Measurements from ENCODE around the gene CHD3.

CHD3 gene

GRCh38 chr17:7864995-7865650, 23.5 kb upstream of the CHD3 start:
- H3K27ac Mint-ChIP-seq = no peak overlapping the region
- H3K36me3 Mint-ChIP-seq (ENCODE audit: low read depth) = no peaks in the 10 kb centered on the region
- intact Hi-C loops (cut with micrococcal nuclease) = loop anchor here (5.0 kb wide), 1 partner anchor 127 kb away; no protein-coding TSS in a partner anchor
- H3K4me1 Mint-ChIP-seq (ENCODE audit: low read depth) = peaks cover 29% of the 10 kb centered on the region
- no peaks in the 10 kb centered on the region for H3K27me3 Mint-ChIP-seq
- no peaks in the 10 kb centered on the region for H3K9me3 Mint-ChIP-seq
- no peak overlapping the region for H3K4me3 Mint-ChIP-seq

GRCh38 chr17:7867881-7868329, 20.7 kb upstream of the CHD3 start:
- peak overlapping the region; percentile 59 for H3K27ac Mint-ChIP-seq
- intact Hi-C loops (cut with micrococcal nuclease) = no loop called here
- H3K4me3 Mint-ChIP-seq = no peak overlapping the region
- H3K4me1 Mint-ChIP-seq (ENCODE audit: low read depth) = peaks cover 29% of the 10 kb centered on the region
- H3K27me3 Mint-ChIP-seq = no peaks in the 10 kb centered on the region
- H3K36me3 Mint-ChIP-seq (ENCODE audit: low read depth) = no peaks in the 10 kb centered on the region
- H3K9me3 Mint-ChIP-seq = no peaks in the 10 kb centered on the region

GRCh38 chr17:7873051-7873450, 15.5 kb upstream of the CHD3 start:
- peaks cover 50% of the 10 kb centered on the region for H3K4me1 Mint-ChIP-seq (ENCODE audit: low read depth)
- no peaks in the 10 kb centered on the region for H3K27me3 Mint-ChIP-seq
- H3K4me3 Mint-ChIP-seq = no peak overlapping the region
- no peaks in the 10 kb centered on the region for H3K9me3 Mint-ChIP-seq
- H3K27ac Mint-ChIP-seq = peak overlapping the region; percentile 4
- intact Hi-C loops (cut with micrococcal nuclease) = no loop called here
- no peaks in the 10 kb centered on the region for H3K36me3 Mint-ChIP-seq (ENCODE audit: low read depth)

- no peak overlapping the region for H3K27ac Mint-ChIP-seq
- intact Hi-C loops (cut with micrococcal nuclease) = no loop called here
- H3K9me3 Mint-ChIP-seq = no peaks in the 10 kb centered on the region
- no peaks in the 10 kb centered on the region for H3K36me3 Mint-ChIP-seq (ENCODE audit: low read depth)
- peaks cover 42% of the 10 kb centered on the region for H3K4me1 Mint-ChIP-seq (ENCODE audit: low read depth)
- H3K27me3 Mint-ChIP-seq = no peaks in the 10 kb centered on the region
- H3K4me3 Mint-ChIP-seq = no peak overlapping the region
Measured at GRCh38 chr17:7875804-7876370, 12.7 kb upstream of the CHD3 start.

GRCh38 chr17:7878234-7878633, 10.4 kb upstream of the CHD3 start:
- Mint-ChIP-seq H3K9me3 (no peaks in the 10 kb centered on the region), H3K4me1 (ENCODE audit: low read depth) (peaks cover 26% of the 10 kb centered on the region), H3K27ac (no peak overlapping the region), H3K36me3 (ENCODE audit: low read depth) (no peaks in the 10 kb centered on the region), H3K27me3 (no peaks in the 10 kb centered on the region), H3K4me3 (no peak overlapping the region)
- intact Hi-C loops (cut with micrococcal nuclease) = no loop called here

- Mint-ChIP-seq H3K9me3 (no peaks in the 10 kb centered on the region), H3K27ac (no peak overlapping the region), H3K27me3 (no peaks in the 10 kb centered on the region), H3K36me3 (ENCODE audit: low read depth) (no peaks in the 10 kb centered on the region), H3K4me3 (no peak overlapping the region), H3K4me1 (ENCODE audit: low read depth) (peaks cover 13% of the 10 kb centered on the region)
- intact Hi-C loops (cut with micrococcal nuclease) = no loop called here
Measured at GRCh38 chr17:7880076-7880868, 8.3 kb upstream of the CHD3 start.

- H3K9me3 Mint-ChIP-seq = no peaks in the 10 kb centered on the region
Measured at GRCh38 chr17:7881276-7882054, 7.1 kb upstream of the CHD3 start.

GRCh38 chr17:7882068-7882467, 6.5 kb upstream of the CHD3 start:
- Mint-ChIP-seq H3K27ac (no peak overlapping the region), H3K4me3 (no peak overlapping the region), H3K4me1 (ENCODE audit: low read depth) (no peaks in the 10 kb centered on the region), H3K27me3 (no peaks in the 10 kb centered on the region), H3K9me3 (no peaks in the 10 kb centered on the region), H3K36me3 (ENCODE audit: low read depth) (peaks cover 6% of the 10 kb centered on the region)
- intact Hi-C loops (cut with micrococcal nuclease) = no loop called here

More at GRCh38 chr17:7881276-7882054, 7.1 kb upstream of the CHD3 start:
- Mint-ChIP-seq H3K27me3 (no peaks in the 10 kb centered on the region), H3K27ac (no peak overlapping the region), H3K4me1 (ENCODE audit: low read depth) (peaks cover 3% of the 10 kb centered on the region), H3K36me3 (ENCODE audit: low read depth) (peaks cover 6% of the 10 kb centered on the region), H3K4me3 (no peak overlapping the region)
- intact Hi-C loops (cut with micrococcal nuclease) = no loop called here

GRCh38 chr17:7882629-7883028, 6.0 kb upstream of the CHD3 start:
- intact Hi-C loops (cut with micrococcal nuclease) = no loop called here
- Mint-ChIP-seq H3K36me3 (ENCODE audit: low read depth) (peaks cover 6% of the 10 kb centered on the region), H3K4me3 (no peak overlapping the region), H3K27ac (no peak overlapping the region), H3K4me1 (ENCODE audit: low read depth) (no peaks in the 10 kb centered on the region), H3K27me3 (no peaks in the 10 kb centered on the region), H3K9me3 (no peaks in the 10 kb centered on the region)

GRCh38 chr17:7883781-7884386, 4.7 kb upstream of the CHD3 start:
- H3K4me3 Mint-ChIP-seq = peak overlapping the region; percentile 39
- peak overlapping the region; percentile 60 for H3K27ac Mint-ChIP-seq
- H3K27me3 Mint-ChIP-seq = no peaks in the 10 kb centered on the region
- no peaks in the 10 kb centered on the region for H3K4me1 Mint-ChIP-seq (ENCODE audit: low read depth)
- intact Hi-C loops (cut with micrococcal nuclease) = no loop called here
- H3K36me3 Mint-ChIP-seq (ENCODE audit: low read depth) = peaks cover 6% of the 10 kb centered on the region
- H3K9me3 Mint-ChIP-seq = no peaks in the 10 kb centered on the region

GRCh38 chr17:7884581-7885366, 3.8 kb upstream of the CHD3 start:
- Mint-ChIP-seq H3K4me1 (ENCODE audit: low read depth) (no peaks in the 10 kb centered on the region), H3K27ac (peak overlapping the region; percentile 60), H3K4me3 (peak overlapping the region; percentile 75), H3K9me3 (no peaks in the 10 kb centered on the region), H3K36me3 (ENCODE audit: low read depth) (peaks cover 10% of the 10 kb centered on the region), H3K27me3 (no peaks in the 10 kb centered on the region)
- intact Hi-C loops (cut with micrococcal nuclease) = loop anchor here (5.0 kb wide), 1 partner anchor 48 kb away; the partner anchor contains the start of genes CNTROB and TRAPPC1

GRCh38 chr17:7885367-7886226, 3.0 kb upstream of the CHD3 start:
- no peaks in the 10 kb centered on the region for H3K4me1 Mint-ChIP-seq (ENCODE audit: low read depth)
- H3K27me3 Mint-ChIP-seq = no peaks in the 10 kb centered on the region
- H3K9me3 Mint-ChIP-seq = no peaks in the 10 kb centered on the region
- H3K4me3 Mint-ChIP-seq = no peak overlapping the region
- H3K27ac Mint-ChIP-seq = no peak overlapping the region
- peaks cover 18% of the 10 kb centered on the region for H3K36me3 Mint-ChIP-seq (ENCODE audit: low read depth)
- intact Hi-C loops (cut with micrococcal nuclease) = loop anchor here (5.0 kb wide), 1 partner anchor 47 kb away; the partner anchor contains the start of genes CNTROB and TRAPPC1
